GM21717 (cell line): ENCODE data around the gene CALM1.

Source experiments
- ATAC-seq: cut with Tn5 transposase; IDR thresholded peaks from one replicate; pipeline ENCODE4 v1.9.1; 2021; ENCODE audit warnings: mild to moderate bottlenecking, moderate library complexity; ENCODE audit not compliant: unreplicated experiment

CALM1 gene

DNA sequence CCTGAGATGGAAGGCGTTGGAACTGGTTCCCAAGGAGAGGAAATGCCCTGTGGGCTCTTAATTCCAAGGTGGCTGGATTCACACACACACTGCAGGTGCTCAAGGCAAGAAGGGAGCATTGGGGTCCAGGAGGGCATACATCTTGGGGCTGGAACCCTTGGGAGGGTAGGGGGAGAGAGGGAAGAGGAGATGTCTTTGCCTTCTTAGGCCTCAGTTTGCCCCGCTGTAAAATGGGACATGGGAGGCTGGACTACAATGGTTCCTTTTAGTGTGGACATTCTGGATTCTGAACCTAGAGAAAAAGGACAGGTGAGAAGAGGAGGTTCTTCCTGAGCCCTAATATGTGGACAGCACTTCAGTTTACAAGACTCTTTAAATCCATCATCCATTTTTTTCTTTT is 43.8 kb downstream of the CALM1 start:
- no peak for ATAC-seq

DNA sequence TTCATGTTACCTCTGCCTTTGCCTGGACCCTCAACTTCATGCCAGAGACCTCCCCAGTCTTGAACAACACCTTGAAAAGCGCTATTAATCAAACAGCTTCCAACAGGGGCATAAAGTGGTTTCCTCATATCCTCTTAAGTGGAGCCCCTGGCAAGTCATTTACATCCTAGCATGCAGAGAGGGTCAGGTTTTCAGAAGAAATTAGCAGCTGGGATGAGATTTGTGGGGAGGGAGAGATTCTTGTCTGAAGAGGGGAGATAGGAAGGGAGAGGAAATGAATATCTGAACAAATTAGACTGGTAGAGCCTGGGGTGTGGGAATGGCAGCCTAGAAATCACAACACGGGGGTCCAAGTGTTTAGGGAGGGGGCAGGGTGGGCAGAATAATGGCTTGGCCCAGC is 45.6 kb downstream of the CALM1 start:
- ATAC-seq = no peak

DNA sequence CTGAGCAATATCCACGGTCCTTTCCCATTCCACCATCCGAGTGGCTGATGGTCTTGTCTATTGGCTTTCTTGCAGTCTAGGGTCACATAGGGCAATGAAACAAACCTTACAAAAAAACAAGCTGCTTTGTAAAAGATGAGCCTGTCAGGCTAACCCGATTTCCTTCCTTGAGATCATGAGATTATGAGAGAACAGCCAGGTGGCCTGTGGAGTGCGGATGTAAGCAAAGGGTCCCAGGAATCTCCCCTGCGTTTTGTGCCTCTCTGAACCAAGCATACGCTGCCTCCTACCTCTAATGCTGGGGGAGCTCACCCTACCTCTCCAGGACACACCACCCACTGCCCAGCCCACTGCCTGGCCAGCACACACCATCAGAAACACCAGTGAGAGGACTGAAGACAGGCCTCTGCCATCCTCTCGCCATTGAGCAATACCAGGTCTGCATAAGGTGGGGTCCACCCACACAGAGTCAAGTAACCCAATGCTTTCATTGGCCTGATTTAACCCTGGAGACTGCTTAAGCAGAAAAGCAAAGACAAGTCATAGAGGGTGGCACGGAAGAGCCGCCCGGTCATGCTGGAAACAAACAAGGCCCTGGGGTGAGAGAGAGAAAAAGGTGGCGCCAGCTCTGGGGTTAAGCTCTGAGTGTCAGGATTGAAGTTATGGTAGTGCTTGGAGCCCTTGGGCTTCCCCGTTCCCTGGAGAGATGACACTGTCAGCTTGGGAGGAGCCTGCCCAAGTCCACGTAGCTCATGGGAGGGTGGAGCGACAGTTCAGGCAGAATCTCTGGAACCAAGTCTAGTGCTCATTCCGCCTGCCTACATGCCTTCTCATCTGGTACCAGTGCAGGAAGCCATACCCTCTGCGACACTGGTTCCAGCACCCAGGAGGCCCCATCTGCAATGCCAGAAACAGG is 46.6 kb downstream of the CALM1 start:
- ATAC-seq = no peak

GRCh38 chr14:90444077-90444696 is 47.4 kb downstream of the CALM1 start:
- no peak for ATAC-seq

DNA sequence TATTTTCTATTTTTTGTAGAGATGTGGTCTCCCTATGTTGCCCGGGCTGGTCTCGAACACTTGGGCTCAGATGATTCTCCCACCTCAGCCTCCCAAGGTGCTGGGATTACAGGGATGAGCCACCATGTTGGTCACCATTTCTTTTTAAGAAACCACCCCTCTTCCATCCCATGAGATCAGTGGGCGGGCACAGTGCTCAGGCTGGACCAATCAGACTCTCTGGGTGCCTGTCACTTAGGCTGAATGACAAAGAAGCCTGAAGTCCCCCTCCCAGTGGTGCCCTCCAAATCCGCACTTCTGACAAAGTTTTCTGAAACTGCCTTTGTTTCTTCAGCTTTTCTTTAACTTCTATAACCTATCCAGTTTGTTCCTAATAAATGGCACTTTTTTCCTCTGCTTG is 48.2 kb downstream of the CALM1 start:
- no peak for ATAC-seq

DNA sequence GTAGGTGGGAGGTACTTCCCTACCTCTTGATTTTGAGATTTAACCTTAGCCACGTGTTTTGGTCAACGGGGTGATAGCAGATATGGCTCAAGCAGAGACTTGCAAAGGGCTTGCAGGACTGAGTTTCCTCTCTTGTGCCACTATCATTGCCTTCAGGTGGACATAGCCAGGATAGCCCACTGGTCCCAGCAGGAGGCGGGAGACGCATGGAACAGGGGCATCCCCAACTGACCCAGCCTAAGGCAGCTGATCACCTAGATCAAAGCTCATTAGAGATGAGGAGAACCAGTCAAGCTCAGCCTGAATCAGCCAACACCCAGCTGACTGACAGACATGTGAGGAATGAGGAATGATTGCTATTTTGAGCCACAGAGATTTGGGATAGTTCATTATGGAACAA is 49.6 kb downstream of the CALM1 start:
- ATAC-seq = no peak

- ATAC-seq = no peak
Measured at GRCh38 chr14:90447720-90448497, 51.1 kb downstream of the CALM1 start.

GRCh38 chr14:90449411-90449810 is 52.6 kb downstream of the CALM1 start:
- ATAC-seq = no peak

DNA sequence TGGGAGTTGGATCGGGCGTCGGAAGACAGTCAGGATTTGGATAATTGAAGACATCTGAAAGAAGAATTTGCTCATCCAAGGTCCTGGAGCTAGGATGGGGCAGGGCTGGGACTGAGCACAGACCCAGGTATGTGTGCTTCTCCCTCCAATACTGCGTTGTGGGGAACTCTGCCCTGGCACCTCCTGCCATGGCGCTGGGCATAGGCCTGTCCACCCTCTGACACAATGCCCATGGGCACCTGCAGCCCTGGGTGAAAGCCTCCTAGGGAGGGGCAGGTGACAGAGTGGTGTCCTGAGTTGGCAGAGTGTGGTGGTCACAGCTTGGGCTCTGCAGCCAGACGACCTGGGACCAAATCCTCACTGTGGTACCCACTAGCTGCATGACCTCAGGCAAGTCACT is 53.3 kb downstream of the CALM1 start:
- ATAC-seq = no peak

- ATAC-seq = no peak
Measured at GRCh38 chr14:90450667-90451066, 53.8 kb downstream of the CALM1 start.

DNA sequence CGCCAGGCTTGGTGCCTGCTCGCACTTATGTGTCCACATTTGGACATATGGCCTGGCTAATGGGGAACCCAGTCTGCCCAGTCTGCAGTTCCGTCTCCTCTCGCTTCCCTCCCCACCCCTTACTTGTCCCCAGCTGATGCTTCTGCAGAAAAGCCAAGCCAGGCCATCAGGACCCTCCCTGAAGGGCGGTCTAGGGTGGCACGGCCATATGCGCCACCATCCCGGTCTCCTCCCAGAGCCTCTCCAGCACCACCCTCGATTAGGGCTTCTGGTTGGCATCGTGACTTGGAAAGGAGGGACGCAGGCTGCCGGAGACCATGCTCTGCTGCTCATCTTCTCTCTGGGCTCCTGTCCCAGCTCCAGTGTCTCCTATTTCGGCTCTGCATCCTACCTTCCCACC is 54.6 kb downstream of the CALM1 start:
- no peak for ATAC-seq

DNA sequence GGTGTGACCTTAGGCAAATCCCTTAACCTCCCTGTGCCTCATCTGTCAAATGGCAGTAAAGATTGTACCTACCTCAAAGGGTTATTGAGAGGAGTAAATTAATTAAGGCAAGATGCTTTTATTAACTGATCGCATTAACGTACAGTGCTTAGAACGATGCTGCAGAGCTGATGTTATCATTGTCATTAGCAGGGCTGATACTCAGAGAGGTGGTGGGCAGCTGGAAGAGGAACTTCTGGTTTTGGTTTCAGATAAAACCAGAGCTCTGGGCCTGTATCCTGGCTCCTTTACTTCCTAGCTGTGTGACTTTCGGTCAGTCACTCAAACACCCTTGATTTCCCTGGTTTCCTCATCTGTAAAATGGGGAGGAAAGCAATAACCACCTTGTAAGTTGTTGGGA is 55.1 kb downstream of the CALM1 start:
- ATAC-seq = no peak

- no peak for ATAC-seq
Measured at GRCh38 chr14:90452366-90452765, 55.5 kb downstream of the CALM1 start.

DNA sequence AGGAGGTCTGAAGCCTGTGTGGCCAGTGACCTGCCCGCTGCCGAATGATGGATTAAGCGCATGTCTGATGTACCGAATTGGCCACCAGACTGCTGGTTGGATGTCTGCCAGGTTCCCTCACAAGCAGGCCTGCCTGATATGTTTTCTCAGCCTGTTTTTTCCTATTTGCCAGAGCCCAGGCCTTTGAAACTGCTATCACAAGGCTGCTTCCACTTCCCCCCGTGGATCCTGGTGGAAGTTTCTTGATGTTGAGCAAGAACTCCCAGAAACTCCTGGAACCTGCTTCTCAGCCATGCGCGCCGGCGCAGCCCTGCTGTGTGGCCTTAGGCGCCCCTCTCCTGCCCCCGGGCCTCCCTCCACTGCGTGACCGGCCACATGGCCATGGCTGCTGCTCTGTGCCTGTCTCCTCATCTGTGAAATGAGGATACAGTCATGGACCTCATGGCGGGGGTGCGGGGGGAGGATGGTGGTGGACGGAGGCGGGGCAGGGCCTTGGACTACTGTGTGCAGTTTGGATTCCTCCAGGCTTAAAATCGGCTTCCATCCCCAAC is 56.6 kb downstream of the CALM1 start:
- ATAC-seq = no peak

- no peak for ATAC-seq
Measured at GRCh38 chr14:90454041-90455000, 57.5 kb downstream of the CALM1 start.

- no peak for ATAC-seq
Measured at GRCh38 chr14:90455100-90455571, 58.3 kb downstream of the CALM1 start.

DNA sequence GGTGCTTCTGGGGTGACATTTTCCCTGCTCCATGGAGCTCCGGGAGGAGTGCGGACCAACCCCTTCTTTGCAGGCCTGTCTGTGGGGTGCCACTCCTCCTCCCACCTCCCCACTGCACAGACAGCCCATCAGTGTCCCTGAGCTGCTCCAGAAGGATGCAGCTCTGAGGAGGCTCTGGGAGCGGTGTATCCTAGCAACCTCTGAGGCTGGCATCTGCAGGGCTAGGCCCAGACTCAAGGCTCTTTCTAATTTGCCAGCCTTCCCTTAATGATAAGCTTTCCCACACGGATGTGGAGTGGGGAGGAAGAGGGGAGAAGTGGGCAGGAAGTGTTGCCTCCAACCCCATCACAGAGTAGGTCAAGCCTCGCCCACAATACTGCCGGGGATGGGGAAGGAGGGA is 59.7 kb downstream of the CALM1 start:
- no peak for ATAC-seq

GRCh38 chr14:90457186-90457585 is 60.4 kb downstream of the CALM1 start:
- no peak for ATAC-seq
